ENCODE measurements around the gene NLRC5. TPM values are rescaled to one million over a fixed set of nuclear protein-coding genes. Genes with fewer than 3 reads are reported as not detected.

The NLRC5 gene
- total and polyA plus RNA-seq, 2 donors (not counting 3 experiments of a cell fraction or from before 2014, with no cell fraction given) = 7.4 to 26.3 TPM

GRCh38 chr16:56999409-57000270, 10.3 kb downstream of the NLRC5 start:
- FAIRE-seq = no peak
- H4K20me1 ChIP-seq (replicated peaks; ENCODE audit: control insufficient read depth, extremely low read depth, insufficient read depth, low read length) = no peaks in the 10 kb centered on the region
- H3K9me3 ChIP-seq (replicated peaks; ENCODE audit: control insufficient read depth, insufficient read depth, low read length) = no peaks in the 10 kb centered on the region
- H3K4me2 ChIP-seq (ENCODE audit: insufficient read depth, low read length) = no peak overlapping the region
- BruUV-seq (replicated peaks) = no TSS peak
- DNase-seq (ENCODE audit: low read depth, low spot score) = no peak
- peaks cover 14% of the 10 kb centered on the region for H3K4me1 ChIP-seq (ENCODE audit: control insufficient read depth, extremely low read depth, insufficient read depth, low read length)
- ChIA-PET CTCF (interaction anchor here (0.8 to 1.2 kb wide), 4 partner anchors 10 to 46 kb away, joined by 3 to 7 read pairs (median 4); partner anchors contain the start of gene NLRC5), POLR2A (interaction anchor here (1.1 kb wide), 1 partner anchor 10 kb away, joined by 5 read pairs; the partner anchor contains the start of gene NLRC5)
- no peaks in the 10 kb centered on the region for H3K79me2 ChIP-seq (ENCODE audit: control insufficient read depth, insufficient read depth, low read length)
- intact Hi-C loops (cut with micrococcal nuclease) = no loop called here
- H3K9me1 ChIP-seq (replicated peaks; ENCODE audit: control insufficient read depth, extremely low read depth, insufficient read depth, low read length) = no peaks in the 10 kb centered on the region
- H3K9ac ChIP-seq (replicated peaks; ENCODE audit: extremely low read depth, insufficient read depth, low read length) = no peak overlapping the region
- H3K27ac ChIP-seq (ENCODE audit: insufficient read depth, low read depth, low read length) = peak overlapping the region; percentile 85
- TF ChIP-seq POLR2AphosphoS5 (IDR thresholded peaks at IDR 0.05; ENCODE audit: insufficient read depth, low read depth, low read length) (no peak), CTCF (IDR thresholded peaks at IDR 0.05; ENCODE audit: extremely low read depth in 1 of 2, insufficient read depth in 1 of 2, low read depth in 1 of 2, low read length in 2 of 2) (no peak), POLR2A (IDR thresholded peaks at IDR 0.05; ENCODE audit: low read depth, low read length) (no peak)
- no peak overlapping the region for H3K4me3 ChIP-seq (replicated peaks in 1 of 3; ENCODE audit: insufficient read depth in 1 of 3, low read depth in 1 of 3, low read length in 3 of 3)
- no peak overlapping the region for H2AFZ ChIP-seq (ENCODE audit: low read depth, low read length)
- dilution Hi-C loops (cut with MboI; ENCODE audit: extremely low pct_ligation_motif_present, low sequenced_read_pairs) = no loop called here
- no peaks in the 10 kb centered on the region for H3K36me3 ChIP-seq (ENCODE audit: control insufficient read depth in 2 of 2, extremely low read depth in 1 of 2, insufficient read depth in 2 of 2, low read length in 2 of 2)
- no peaks in the 10 kb centered on the region for H3K27me3 ChIP-seq (ENCODE audit: control insufficient read depth in 2 of 2, insufficient read depth in 2 of 2, low read length in 2 of 2)

Data from endothelial cell of umbilical vein (primary cell).